ENCODE data around the gene VDAC2. TPM values are rescaled to one million over a fixed set of nuclear protein-coding genes. Genes with fewer than 3 reads are reported as not detected.

VDAC2 gene
- total and polyA plus RNA-seq, 2 experiments from 2014 or later: 242 to 311 TPM

DNA sequence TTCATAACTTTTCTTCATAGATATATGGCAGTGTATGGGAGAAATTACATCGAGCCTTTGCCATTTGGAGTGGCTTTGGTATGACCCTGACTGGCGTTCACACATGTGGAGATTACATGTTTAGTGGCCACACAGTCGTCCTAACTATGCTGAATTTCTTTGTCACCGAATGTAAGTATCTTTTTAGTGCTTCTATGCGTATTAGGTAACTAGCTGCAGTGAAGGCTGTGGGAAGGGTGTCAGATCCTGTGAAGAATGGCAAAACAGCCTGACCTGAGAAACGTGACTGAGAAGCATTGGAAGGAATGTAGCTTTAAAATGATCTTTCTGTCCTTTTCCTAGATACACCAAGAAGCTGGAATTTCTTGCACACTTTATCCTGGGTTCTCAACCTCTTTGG, 34.5 kb upstream of the VDAC2 start:
- Histone ChIP-seq H3K4me2 (no peak overlapping the region), H2AFZ (no peak overlapping the region), H3K36me3 (ENCODE audit: insufficient read depth) (no peaks in the 10 kb centered on the region), H3K79me2 (replicated peaks; ENCODE audit: insufficient read depth) (no peaks in the 10 kb centered on the region), H3K4me1 (ENCODE audit: insufficient read depth) (no peaks in the 10 kb centered on the region), H3K27me3 (ENCODE audit: insufficient read depth) (no peaks in the 10 kb centered on the region), H3F3A (replicated peaks; ENCODE audit: low read depth) (no peaks in the 10 kb centered on the region), H4K20me1 (replicated peaks; ENCODE audit: insufficient read depth) (no peaks in the 10 kb centered on the region; the same call in 1 of the 2 replicates), H3K4me3 (no peak overlapping the region), H3K27ac (ENCODE audit: low read depth) (peak overlapping the region; percentile 66; the same call in 1 of the 2 replicates), H3K9me2 (ENCODE audit: insufficient read depth) (no peaks in the 10 kb centered on the region)
- DNase-seq (ENCODE audit: low spot score) (no peak), ATAC-seq (no peak)
- no peaks in the 10 kb centered on the region for H3K4me1 Mint-ChIP-seq
- no peak for TF ChIP-seq STAT1 (IDR thresholded peaks at IDR 0.05; ENCODE audit: unreplicated experiment)
- TF ChIP-seq, protein P1, sequence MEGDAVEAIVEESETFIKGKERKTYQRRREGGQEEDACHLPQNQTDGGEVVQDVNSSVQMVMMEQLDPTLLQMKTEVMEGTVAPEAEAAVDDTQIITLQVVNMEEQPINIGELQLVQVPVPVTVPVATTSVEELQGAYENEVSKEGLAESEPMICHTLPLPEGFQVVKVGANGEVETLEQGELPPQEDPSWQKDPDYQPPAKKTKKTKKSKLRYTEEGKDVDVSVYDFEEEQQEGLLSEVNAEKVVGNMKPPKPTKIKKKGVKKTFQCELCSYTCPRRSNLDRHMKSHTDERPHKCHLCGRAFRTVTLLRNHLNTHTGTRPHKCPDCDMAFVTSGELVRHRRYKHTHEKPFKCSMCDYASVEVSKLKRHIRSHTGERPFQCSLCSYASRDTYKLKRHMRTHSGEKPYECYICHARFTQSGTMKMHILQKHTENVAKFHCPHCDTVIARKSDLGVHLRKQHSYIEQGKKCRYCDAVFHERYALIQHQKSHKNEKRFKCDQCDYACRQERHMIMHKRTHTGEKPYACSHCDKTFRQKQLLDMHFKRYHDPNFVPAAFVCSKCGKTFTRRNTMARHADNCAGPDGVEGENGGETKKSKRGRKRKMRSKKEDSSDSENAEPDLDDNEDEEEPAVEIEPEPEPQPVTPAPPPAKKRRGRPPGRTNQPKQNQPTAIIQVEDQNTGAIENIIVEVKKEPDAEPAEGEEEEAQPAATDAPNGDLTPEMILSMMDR (conservative IDR thresholded peaks at IDR 0.05; ENCODE audit: low read depth in 2 of 2): no peak
- H3K36me3 Mint-ChIP-seq (ENCODE audit: low read depth): no peaks in the 10 kb centered on the region
- H3K4me3 Mint-ChIP-seq: no peak overlapping the region
- H3K27ac Mint-ChIP-seq: no peak overlapping the region; the same call in 1 of the 2 replicates
- no peaks in the 10 kb centered on the region for H3K27me3 Mint-ChIP-seq (ENCODE audit: insufficient read depth, low read depth, poor library complexity)
- H3K9me3 Mint-ChIP-seq: no peaks in the 10 kb centered on the region

DNA sequence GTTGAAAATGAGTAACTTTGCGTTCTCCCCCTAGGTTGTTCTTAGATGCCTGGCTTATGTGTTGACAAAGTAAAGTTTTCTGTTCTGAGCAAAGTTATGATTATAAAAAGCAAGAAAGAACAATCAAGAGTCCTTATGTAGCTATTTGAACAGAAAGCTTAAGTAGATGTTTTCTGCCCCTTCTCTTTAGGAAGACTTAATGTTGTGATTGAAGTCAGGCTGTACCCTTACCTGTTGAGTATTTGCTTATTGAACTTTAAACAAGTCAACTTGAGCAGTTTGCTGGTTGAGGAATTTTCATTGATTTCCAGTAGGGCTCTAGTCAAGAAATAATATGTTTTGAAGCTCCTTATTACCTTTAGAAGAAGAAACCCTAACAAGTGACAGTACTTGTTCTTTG, 33.9 kb upstream of the VDAC2 start:
- H3K27ac Mint-ChIP-seq: no peak overlapping the region
- Histone ChIP-seq H3K36me3 (ENCODE audit: insufficient read depth) (no peaks in the 10 kb centered on the region), H3F3A (replicated peaks; ENCODE audit: low read depth) (no peaks in the 10 kb centered on the region), H2AFZ (no peak overlapping the region), H3K27me3 (ENCODE audit: insufficient read depth) (no peaks in the 10 kb centered on the region), H3K27ac (ENCODE audit: low read depth) (no peak overlapping the region), H3K79me2 (replicated peaks; ENCODE audit: insufficient read depth) (no peaks in the 10 kb centered on the region), H3K9me2 (ENCODE audit: insufficient read depth) (no peaks in the 10 kb centered on the region), H4K20me1 (replicated peaks; ENCODE audit: insufficient read depth) (no peaks in the 10 kb centered on the region; the same call in 1 of the 2 replicates), H3K4me3 (no peak overlapping the region), H3K4me2 (no peak overlapping the region), H3K4me1 (ENCODE audit: insufficient read depth) (no peaks in the 10 kb centered on the region)
- no peaks in the 10 kb centered on the region for H3K27me3 Mint-ChIP-seq (ENCODE audit: insufficient read depth, low read depth, poor library complexity)
- DNase-seq (ENCODE audit: low spot score) (no peak), ATAC-seq (no peak)
- H3K4me1 Mint-ChIP-seq: no peaks in the 10 kb centered on the region
- no peaks in the 10 kb centered on the region for H3K9me3 Mint-ChIP-seq
- no peak overlapping the region for H3K4me3 Mint-ChIP-seq
- H3K36me3 Mint-ChIP-seq (ENCODE audit: low read depth): no peaks in the 10 kb centered on the region
- TF ChIP-seq ZNF114 (CRISPR knock-in tag; IDR thresholded peaks at IDR 0.05): no peak
- TF ChIP-seq ZNF462 (CRISPR knock-in tag; IDR thresholded peaks at IDR 0.05): no peak
- no peak for TF ChIP-seq ETS1 (IDR thresholded peaks at IDR 0.05)
- no peak for TF ChIP-seq REST (IDR thresholded peaks at IDR 0.05; ENCODE audit: unreplicated experiment)
- no peak for TF ChIP-seq EZH2 (IDR thresholded peaks at IDR 0.05; ENCODE audit: low read depth, unreplicated experiment)
- TF ChIP-seq EZH2phosphoT487 (IDR thresholded peaks at IDR 0.05; ENCODE audit: unreplicated experiment): no peak
- no peak for TF ChIP-seq ZNF331 (CRISPR knock-in tag; IDR thresholded peaks at IDR 0.05; ENCODE audit: low read depth)
- TF ChIP-seq POLR2AphosphoS5 (IDR thresholded peaks at IDR 0.05; ENCODE audit: low read depth): no peak

Measured in GM23338 (cell line).